Measurements from ENCODE around the gene PRDM15.

DNA sequence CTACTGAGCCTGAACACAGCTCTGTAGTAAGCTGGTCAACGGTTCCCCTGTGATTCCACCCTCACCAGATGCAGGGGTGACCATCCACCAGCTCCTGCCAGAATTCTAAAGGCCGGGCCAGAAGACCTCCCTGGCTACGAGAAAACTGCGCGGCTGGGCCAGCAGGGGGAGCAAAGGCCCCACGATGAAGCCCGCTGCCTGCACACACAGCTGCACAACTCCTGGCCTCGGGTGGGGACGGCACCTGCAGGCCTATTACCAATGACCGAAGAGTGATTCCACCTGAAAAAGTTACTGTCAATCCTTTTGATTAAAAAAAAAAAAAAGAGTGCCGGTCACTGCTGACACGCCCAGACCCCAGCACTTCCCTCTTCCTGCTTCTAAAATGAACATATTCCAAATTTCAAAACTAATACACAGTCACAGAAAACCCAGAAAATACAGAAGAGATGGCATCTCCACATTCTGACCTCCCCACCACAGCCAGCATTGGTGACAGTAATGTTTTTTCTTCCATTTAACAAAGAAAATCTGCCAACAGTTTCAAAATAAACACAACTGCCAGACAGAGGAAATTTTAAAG is 62.5 kb downstream of the PRDM15 start:
- TF ChIP-seq, protein P1, sequence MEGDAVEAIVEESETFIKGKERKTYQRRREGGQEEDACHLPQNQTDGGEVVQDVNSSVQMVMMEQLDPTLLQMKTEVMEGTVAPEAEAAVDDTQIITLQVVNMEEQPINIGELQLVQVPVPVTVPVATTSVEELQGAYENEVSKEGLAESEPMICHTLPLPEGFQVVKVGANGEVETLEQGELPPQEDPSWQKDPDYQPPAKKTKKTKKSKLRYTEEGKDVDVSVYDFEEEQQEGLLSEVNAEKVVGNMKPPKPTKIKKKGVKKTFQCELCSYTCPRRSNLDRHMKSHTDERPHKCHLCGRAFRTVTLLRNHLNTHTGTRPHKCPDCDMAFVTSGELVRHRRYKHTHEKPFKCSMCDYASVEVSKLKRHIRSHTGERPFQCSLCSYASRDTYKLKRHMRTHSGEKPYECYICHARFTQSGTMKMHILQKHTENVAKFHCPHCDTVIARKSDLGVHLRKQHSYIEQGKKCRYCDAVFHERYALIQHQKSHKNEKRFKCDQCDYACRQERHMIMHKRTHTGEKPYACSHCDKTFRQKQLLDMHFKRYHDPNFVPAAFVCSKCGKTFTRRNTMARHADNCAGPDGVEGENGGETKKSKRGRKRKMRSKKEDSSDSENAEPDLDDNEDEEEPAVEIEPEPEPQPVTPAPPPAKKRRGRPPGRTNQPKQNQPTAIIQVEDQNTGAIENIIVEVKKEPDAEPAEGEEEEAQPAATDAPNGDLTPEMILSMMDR (IDR thresholded peaks at IDR 0.05; ENCODE audit: low read depth, low read length), result peak; percentile 64
- TF ChIP-seq EZH2phosphoT487 (IDR thresholded peaks at IDR 0.05; ENCODE audit: low read depth), result no peak

Measured in OCI-LY3 (cell line).